ENCODE results near the gene SLC38A2.
A peak's percentile ranks its signal among the peaks of the same experiment; 100 is the strongest.

SLC38A2 gene

GRCh38 chr12:46389031-46389616 lies 16.6 kb upstream of the SLC38A2 start:
- H3K4me3 ChIP-seq (ENCODE audit: control insufficient read depth, low read depth, low read length), result no peak overlapping the region
- peak; percentile 99 for DNase-seq (ENCODE audit: low read depth)
- no peak for TF ChIP-seq CTCF (IDR thresholded peaks at IDR 0.05; ENCODE audit: control insufficient read depth, insufficient read depth, low read depth, low read length, missing control alignments)

- no peak overlapping the region for H3K4me3 ChIP-seq (ENCODE audit: control insufficient read depth, low read depth, low read length)
- DNase-seq (ENCODE audit: low read depth), result no peak
- no peak for TF ChIP-seq CTCF (IDR thresholded peaks at IDR 0.05; ENCODE audit: control insufficient read depth, insufficient read depth, low read depth, low read length, missing control alignments)
Measured at GRCh38 chr12:46388427-46389021, 16.0 kb upstream of the SLC38A2 start.

- no peak overlapping the region for H3K4me3 ChIP-seq (ENCODE audit: control insufficient read depth, low read depth, low read length)
- no peak for TF ChIP-seq CTCF (IDR thresholded peaks at IDR 0.05; ENCODE audit: control insufficient read depth, insufficient read depth, low read depth, low read length, missing control alignments)
- DNase-seq (ENCODE audit: low read depth), result no peak
Measured at GRCh38 chr12:46387670-46388069, 15.1 kb upstream of the SLC38A2 start.

GRCh38 chr12:46386877-46387629 lies 14.5 kb upstream of the SLC38A2 start:
- no peak overlapping the region for H3K4me3 ChIP-seq (ENCODE audit: control insufficient read depth, low read depth, low read length)
- no peak for DNase-seq (ENCODE audit: low read depth)
- TF ChIP-seq CTCF (IDR thresholded peaks at IDR 0.05; ENCODE audit: control insufficient read depth, insufficient read depth, low read depth, low read length, missing control alignments), result no peak

- DNase-seq (ENCODE audit: low read depth), result peak; percentile 95
- TF ChIP-seq CTCF (IDR thresholded peaks at IDR 0.05; ENCODE audit: control insufficient read depth, insufficient read depth, low read depth, low read length, missing control alignments), result no peak
- no peak overlapping the region for H3K4me3 ChIP-seq (ENCODE audit: control insufficient read depth, low read depth, low read length)
Measured at GRCh38 chr12:46386360-46386867, 13.8 kb upstream of the SLC38A2 start.

GRCh38 chr12:46385438-46385837 lies 12.9 kb upstream of the SLC38A2 start:
- no peak overlapping the region for H3K4me3 ChIP-seq (ENCODE audit: control insufficient read depth, low read depth, low read length)
- no peak for DNase-seq (ENCODE audit: low read depth)
- TF ChIP-seq CTCF (IDR thresholded peaks at IDR 0.05; ENCODE audit: control insufficient read depth, insufficient read depth, low read depth, low read length, missing control alignments), result no peak

Measured in AG09309 (cell line).